H54 (cell line): ENCODE results near the gene LEPR.
A peak's percentile ranks its signal among the peaks of the same experiment; 100 is the strongest.
"Not testable (repeated sequence)": the region's sequence is repeated elsewhere in the genome, so short reads cannot be mapped to it uniquely, and the experiment has no call there.

ENCODE experiments used
- DNase-seq: peaks from one replicate; pipeline ENCODE4 v3.0.0; 2011; ENCODE audit warnings: low spot score, mixed read lengths; ENCODE audit not compliant: insufficient read length
- FAIRE-seq: peaks from 3 replicates; lab custom pipeline; 2011; peaks lifted over from hg19 to GRCh38; lab: Jason Lieb, UNC
- POLR2A ChIP-seq: IDR thresholded peaks from 2 replicates; pipeline ENCODE4 v1.6.1; 2011; ENCODE audit warnings: low read depth, mild to moderate bottlenecking, low read length

Gene LEPR

GRCh38 chr1:65440322-65440900, 19.9 kb downstream of the LEPR start:
- no peak for FAIRE-seq
- DNase-seq, result no peak

GRCh38 chr1:65440915-65441314, 20.4 kb downstream of the LEPR start:
- no peak for DNase-seq
- TF ChIP-seq POLR2A, result no peak
- FAIRE-seq, result no peak

More at GRCh38 chr1:65440322-65440900, 19.9 kb downstream of the LEPR start:
- TF ChIP-seq POLR2A, result no peak

GRCh38 chr1:65441464-65441863, 21.0 kb downstream of the LEPR start:
- no peak for FAIRE-seq
- DNase-seq, result no peak
- TF ChIP-seq POLR2A, result no peak

GRCh38 chr1:65442442-65442841, 22.0 kb downstream of the LEPR start:
- no peak for DNase-seq
- FAIRE-seq, result no peak
- no peak for TF ChIP-seq POLR2A

GRCh38 chr1:65443647-65444046, 23.2 kb downstream of the LEPR start:
- FAIRE-seq (no peak), DNase-seq (no peak)
- no peak for TF ChIP-seq POLR2A

GRCh38 chr1:65444128-65444640, 23.7 kb downstream of the LEPR start:
- no peak for DNase-seq

GRCh38 chr1:65445837-65446236, 25.4 kb downstream of the LEPR start:
- no peak for TF ChIP-seq POLR2A
- no peak for DNase-seq
- FAIRE-seq, result no peak

More at GRCh38 chr1:65444128-65444640, 23.7 kb downstream of the LEPR start:
- TF ChIP-seq POLR2A, result no peak
- no peak for FAIRE-seq

GRCh38 chr1:65449214-65449823, 28.9 kb downstream of the LEPR start:
- TF ChIP-seq POLR2A, result no peak
- FAIRE-seq (no peak), DNase-seq (no peak)

- not testable (repeated sequence) for DNase-seq, FAIRE-seq
Observed at GRCh38 chr1:65455678-65456077, 35.2 kb downstream of the LEPR start.

GRCh38 chr1:65456481-65456880, 36.0 kb downstream of the LEPR start:
- DNase-seq, result no peak

GRCh38 chr1:65457868-65458267, 37.4 kb downstream of the LEPR start:
- TF ChIP-seq POLR2A, result no peak
- DNase-seq (no peak), FAIRE-seq (no peak)

More at GRCh38 chr1:65456481-65456880, 36.0 kb downstream of the LEPR start:
- FAIRE-seq, result no peak
- no peak for TF ChIP-seq POLR2A

- FAIRE-seq (no peak), DNase-seq (peak; percentile 10)
- no peak for TF ChIP-seq POLR2A
Observed at GRCh38 chr1:65458730-65459396, 38.4 kb downstream of the LEPR start.

- peak; percentile 95 for FAIRE-seq
- TF ChIP-seq POLR2A, result no peak
- peak; percentile 23 for DNase-seq
Observed at GRCh38 chr1:65459397-65459768, 38.9 kb downstream of the LEPR start.

- not testable (repeated sequence) for DNase-seq, FAIRE-seq
Observed at GRCh38 chr1:65465837-65466236, 45.4 kb downstream of the LEPR start.
